H1 (cell line): ENCODE data around the gene XKR7. TPM values are rescaled to one million over a fixed set of nuclear protein-coding genes. Genes with fewer than 3 reads are reported as not detected.

Experiments
- BRCA1 ChIP-seq: IDR thresholded peaks from 2 replicates; pipeline ENCODE4 v1.6.1; 2012; ENCODE audit warnings: low read depth, low read length, improper control_type of control experiment
- CBX5 ChIP-seq: fragments of 300-800, 300-1000 bp; sonication (generic); IDR thresholded peaks from 2 replicates; pipeline ENCODE4 v1.7.1; 2016; ENCODE audit warnings: antibody characterized with exemption, low read length, low read depth
- CBX8 ChIP-seq: fragments of 300-800, 300-1000 bp; sonication (generic); IDR thresholded peaks from 2 replicates; pipeline ENCODE4 v1.7.1; 2016; ENCODE audit warnings: low read depth, low read length, borderline replicate concordance
- CEBPB ChIP-seq: IDR thresholded peaks from 2 replicates; pipeline ENCODE4 v1.6.1; 2012; ENCODE audit warnings: low read depth, low read length
- CHD1 ChIP-seq: IDR thresholded peaks from 2 replicates; pipeline ENCODE4 v1.6.1; 2012; ENCODE audit warnings: low read depth, low read length, improper control_type of control experiment
- CHD2 ChIP-seq: IDR thresholded peaks from 2 replicates; pipeline ENCODE4 v1.6.1; 2012; ENCODE audit warnings: low read length, improper control_type of control experiment
- GABPA ChIP-seq: IDR thresholded peaks from 2 replicates; pipeline ENCODE4 v1.6.1; 2011; ENCODE audit warnings: mild to moderate bottlenecking, low read length, moderate library complexity, borderline replicate concordance; ENCODE audit not compliant: insufficient read depth
- JUN ChIP-seq: IDR thresholded peaks from 2 replicates; pipeline ENCODE4 v1.6.1; 2011; ENCODE audit warnings: low read depth, mild to moderate bottlenecking, improper control_type of control experiment, low read length
- KDM1A ChIP-seq: fragments of 200-600, 300-600 bp; sonication (generic); IDR thresholded peaks from 2 replicates; pipeline ENCODE4 v1.7.1; 2016; ENCODE audit warnings: mild to moderate bottlenecking, low read length, borderline replicate concordance
- POU5F1 ChIP-seq: IDR thresholded peaks from 2 replicates; pipeline ENCODE4 v1.6.1; 2011; ENCODE audit warnings: low read depth, mild to moderate bottlenecking, low read length, moderate library complexity
- RNF2 ChIP-seq: fragments of 200-900, 300-1000 bp; sonication (generic); IDR thresholded peaks from 2 replicates; pipeline ENCODE4 v1.7.1; 2016; ENCODE audit warnings: borderline replicate concordance, low read depth, mild to moderate bottlenecking, antibody characterized with exemption, low read length; ENCODE audit not compliant: poor library complexity, severe bottlenecking; ENCODE audit errors: missing control alignments
- SAP30 ChIP-seq: fragments of 300-600 bp; sonication (generic); IDR thresholded peaks from 2 replicates; pipeline ENCODE4 v1.7.1; 2012; ENCODE audit warnings: low read length, moderate library complexity, mild to moderate bottlenecking, inconsistent platforms; ENCODE audit not compliant: insufficient read depth, insufficient replicate concordance
- SIN3A ChIP-seq, 2 experiments: IDR thresholded peaks in 1 of 2; conservative IDR thresholded peaks in 1 of 2; 2 replicates each; pipeline ENCODE4 v1.6.1; 2011 to 2012; ENCODE audit warnings: low read length in 2 of 2, improper control_type of control experiment in 1 of 2, low read depth in 1 of 2, mild to moderate bottlenecking in 1 of 2
- SP2 ChIP-seq: IDR thresholded peaks from 2 replicates; pipeline ENCODE4 v1.6.1; 2012; ENCODE audit warnings: mild to moderate bottlenecking, low read length, inconsistent platforms
- SP4 ChIP-seq: IDR thresholded peaks from 2 replicates; pipeline ENCODE4 v1.6.1; 2012; ENCODE audit warnings: low read length, inconsistent platforms
- TAF1 ChIP-seq: IDR thresholded peaks from 2 replicates; pipeline ENCODE4 v1.6.1; 2011; ENCODE audit warnings: mild to moderate bottlenecking, low read depth, low read length
- TBP ChIP-seq: IDR thresholded peaks from 2 replicates; pipeline ENCODE4 v1.6.1; 2011; ENCODE audit warnings: low read depth, low read length, improper control_type of control experiment
- TEAD4 ChIP-seq: IDR thresholded peaks from 2 replicates; pipeline ENCODE4 v1.6.1; 2012; ENCODE audit warnings: low read depth, low read length, inconsistent platforms, mixed read lengths
- ZNF274 ChIP-seq: IDR thresholded peaks from 2 replicates; pipeline ENCODE4 v1.7.0; 2012; ENCODE audit warnings: low read length, borderline replicate concordance; ENCODE audit errors: extremely low read depth
- polyA plus RNA-seq, 7 experiments: library from polyadenylated mRNA; depleted of rRNA in 3 of 7; stranded (reverse) in 5 of 7; unstranded in 2 of 7; fragments of >200 nt in 5 of 7; fragments of 200-250 nt in 2 of 7; gene quantifications; 1 replicate in 5 of 7; 2 replicates in 1 of 7; 4 replicates in 1 of 7; pipeline versions ENCODE4 v1.2.1 to v1.2.3, GENCODE V29; 2011 to 2013; ENCODE audit warnings: missing spikeins in 2 of 7, mixed read lengths in 2 of 7
- total RNA-seq: library from RNA; stranded (reverse); fragmentation: NEBNext Ultra II Directional; extraction: Animal tissue kit (Norgen Biotek cat#: 25700); gene quantifications from 2 replicates; pipeline ENCODE4 v1.2.1, GENCODE V29; 2021
- TF ChIP-seq, protein P1 (sequence below): IDR thresholded peaks from 2 replicates; pipeline ENCODE4 v1.6.1; 2011; ENCODE audit warnings: low read length, improper control_type of control experiment
- TF ChIP-seq, protein P2 (sequence below): IDR thresholded peaks from 2 replicates; pipeline ENCODE4 v1.6.1; 2012; ENCODE audit warnings: low read length, inconsistent platforms
- TF ChIP-seq, protein P3 (sequence below): IDR thresholded peaks from 2 replicates; pipeline ENCODE4 v1.6.1; 2012; ENCODE audit warnings: inconsistent platforms

Gene XKR7
- total and polyA plus RNA-seq, 2 of the 8 experiments (the other 6 are each of a cell fraction or from before 2014, with no cell fraction given) = 1.8 to 2.4 TPM

DNA sequence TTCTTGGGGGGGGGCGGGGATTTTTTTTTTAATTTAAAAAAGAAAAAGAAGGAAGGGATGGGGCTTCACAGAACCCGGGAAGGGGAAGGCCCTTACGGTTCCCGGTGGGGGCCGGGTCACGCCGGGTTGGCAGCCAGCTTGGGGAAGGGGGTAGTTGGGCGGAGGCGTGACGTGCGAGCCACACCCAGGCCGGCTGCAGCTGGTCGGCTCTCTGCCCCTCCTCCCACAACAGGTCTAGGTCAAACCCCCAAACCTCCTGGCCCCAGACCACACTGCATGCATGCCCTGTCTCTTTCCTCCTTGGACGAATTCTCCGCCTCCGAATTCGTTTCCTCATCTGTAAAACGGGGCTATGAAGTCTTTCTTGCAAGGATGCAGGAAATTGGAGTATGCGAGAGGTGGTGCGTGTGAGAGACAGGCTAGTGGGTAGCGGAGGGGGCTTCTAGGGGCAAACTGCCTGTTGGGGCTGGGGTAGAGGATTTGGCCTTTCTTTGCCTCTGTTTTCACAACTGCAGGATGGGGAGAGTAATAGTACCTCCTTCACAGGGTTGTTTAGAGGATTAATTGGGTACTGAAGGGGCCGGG lies 84.9 kb downstream of the XKR7 start (continued):
- TF ChIP-seq JUN = no peak
- peak; percentile 80 for TF ChIP-seq KDM1A
- TF ChIP-seq SP4 = no peak
- peak; percentile 38 for TF ChIP-seq RNF2
- TF ChIP-seq CHD1 = no peak
- TF ChIP-seq, protein P1, sequence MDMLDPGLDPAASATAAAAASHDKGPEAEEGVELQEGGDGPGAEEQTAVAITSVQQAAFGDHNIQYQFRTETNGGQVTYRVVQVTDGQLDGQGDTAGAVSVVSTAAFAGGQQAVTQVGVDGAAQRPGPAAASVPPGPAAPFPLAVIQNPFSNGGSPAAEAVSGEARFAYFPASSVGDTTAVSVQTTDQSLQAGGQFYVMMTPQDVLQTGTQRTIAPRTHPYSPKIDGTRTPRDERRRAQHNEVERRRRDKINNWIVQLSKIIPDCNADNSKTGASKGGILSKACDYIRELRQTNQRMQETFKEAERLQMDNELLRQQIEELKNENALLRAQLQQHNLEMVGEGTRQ = no peak
- TF ChIP-seq SIN3A (conservative IDR thresholded peaks at IDR 0.05 in 1 of 2, IDR thresholded peaks at IDR 0.05 in 1 of 2; ENCODE audit: low read depth in 1 of 2, low read length in 2 of 2) = peak; percentile 60 to 81; a peak in 3 of 4 replicates
- TF ChIP-seq, protein P2, sequence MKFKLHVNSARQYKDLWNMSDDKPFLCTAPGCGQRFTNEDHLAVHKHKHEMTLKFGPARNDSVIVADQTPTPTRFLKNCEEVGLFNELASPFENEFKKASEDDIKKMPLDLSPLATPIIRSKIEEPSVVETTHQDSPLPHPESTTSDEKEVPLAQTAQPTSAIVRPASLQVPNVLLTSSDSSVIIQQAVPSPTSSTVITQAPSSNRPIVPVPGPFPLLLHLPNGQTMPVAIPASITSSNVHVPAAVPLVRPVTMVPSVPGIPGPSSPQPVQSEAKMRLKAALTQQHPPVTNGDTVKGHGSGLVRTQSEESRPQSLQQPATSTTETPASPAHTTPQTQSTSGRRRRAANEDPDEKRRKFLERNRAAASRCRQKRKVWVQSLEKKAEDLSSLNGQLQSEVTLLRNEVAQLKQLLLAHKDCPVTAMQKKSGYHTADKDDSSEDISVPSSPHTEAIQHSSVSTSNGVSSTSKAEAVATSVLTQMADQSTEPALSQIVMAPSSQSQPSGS = no peak
- no peak for TF ChIP-seq BRCA1
- no peak for TF ChIP-seq TEAD4
- no peak for TF ChIP-seq TBP
- TF ChIP-seq POU5F1 = no peak
- no peak for TF ChIP-seq CBX5
- no peak for TF ChIP-seq GABPA
- no peak for TF ChIP-seq CEBPB
- no peak for TF ChIP-seq ZNF274
- TF ChIP-seq SAP30 = no peak
- no peak for TF ChIP-seq SP2
- TF ChIP-seq CHD2 = no peak
- TF ChIP-seq TAF1 = peak; percentile 49; the same call in 1 of the 2 replicates
- TF ChIP-seq CBX8 = no peak
- TF ChIP-seq, protein P3, sequence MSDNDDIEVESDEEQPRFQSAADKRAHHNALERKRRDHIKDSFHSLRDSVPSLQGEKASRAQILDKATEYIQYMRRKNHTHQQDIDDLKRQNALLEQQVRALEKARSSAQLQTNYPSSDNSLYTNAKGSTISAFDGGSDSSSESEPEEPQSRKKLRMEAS = peak; percentile 75
